ENCODE data around the gene CGN. TPM values are rescaled to one million over a fixed set of nuclear protein-coding genes. Genes with fewer than 3 reads are reported as not detected.

The CGN gene
- total and polyA plus RNA-seq, 2 donors (not counting 1 experiment from before 2014, with no cell fraction given) = 0.17 TPM

GRCh38 chr1:151502859-151503780, 8.1 kb upstream of the CGN start:
- no peak overlapping the region for H3K4me2 ChIP-seq (ENCODE audit: extremely low read depth, insufficient read depth, low read length)
- H3K4me1 ChIP-seq (ENCODE audit: control insufficient read depth, extremely low read depth, insufficient read depth, low read length) = no peaks in the 10 kb centered on the region
- H3K9me3 ChIP-seq (ENCODE audit: control insufficient read depth, insufficient read depth, low read depth, low read length) = no peaks in the 10 kb centered on the region
- H2AFZ ChIP-seq (ENCODE audit: low read length) = no peak overlapping the region
- H3K4me3 ChIP-seq (replicated peaks in 1 of 4; ENCODE audit: control extremely low read depth in 1 of 4, insufficient read depth in 1 of 4, low read depth in 3 of 4, low read length in 4 of 4) = no peak overlapping the region
- no peaks in the 10 kb centered on the region for H4K20me1 ChIP-seq (ENCODE audit: control insufficient read depth, extremely low read depth, insufficient read depth, low read length)
- TF ChIP-seq EZH2 (IDR thresholded peaks at IDR 0.05; ENCODE audit: low read length, missing control alignments) = no peak
- TF ChIP-seq CTCF (conservative IDR thresholded peaks at IDR 0.05 in 1 of 2, IDR thresholded peaks at IDR 0.05 in 1 of 2; ENCODE audit: low read depth in 1 of 2, low read length in 2 of 2) = no peak
- H3K9ac ChIP-seq (ENCODE audit: insufficient read depth, low read length) = no peak overlapping the region
- no peaks in the 10 kb centered on the region for H3K79me2 ChIP-seq (ENCODE audit: control insufficient read depth, insufficient read depth, low read length)
- no peaks in the 10 kb centered on the region for H3K36me3 ChIP-seq (ENCODE audit: control insufficient read depth, insufficient read depth, low read length)
- DNase-seq (ENCODE audit: low read depth in 2 of 2) = no peak
- H3K27me3 ChIP-seq (ENCODE audit: control insufficient read depth, insufficient read depth, low read length) = no peaks in the 10 kb centered on the region
- no peak overlapping the region for H3K27ac ChIP-seq (ENCODE audit: insufficient read depth, low read length)

- TF ChIP-seq EZH2 (IDR thresholded peaks at IDR 0.05; ENCODE audit: low read length, missing control alignments) (no peak), CTCF (conservative IDR thresholded peaks at IDR 0.05 in 1 of 2, IDR thresholded peaks at IDR 0.05 in 1 of 2; ENCODE audit: low read depth in 1 of 2, low read length in 2 of 2) (no peak)
- Histone ChIP-seq H3K4me3 (replicated peaks in 1 of 4; ENCODE audit: control extremely low read depth in 1 of 4, insufficient read depth in 1 of 4, low read depth in 3 of 4, low read length in 4 of 4) (no peak overlapping the region), H3K9ac (ENCODE audit: insufficient read depth, low read length) (no peak overlapping the region), H3K4me1 (ENCODE audit: control insufficient read depth, extremely low read depth, insufficient read depth, low read length) (no peaks in the 10 kb centered on the region), H3K79me2 (ENCODE audit: control insufficient read depth, insufficient read depth, low read length) (no peaks in the 10 kb centered on the region), H2AFZ (ENCODE audit: low read length) (no peak overlapping the region), H3K27ac (ENCODE audit: insufficient read depth, low read length) (no peak overlapping the region), H3K4me2 (ENCODE audit: extremely low read depth, insufficient read depth, low read length) (no peak overlapping the region), H3K9me3 (ENCODE audit: control insufficient read depth, insufficient read depth, low read depth, low read length) (no peaks in the 10 kb centered on the region), H3K27me3 (ENCODE audit: control insufficient read depth, insufficient read depth, low read length) (no peaks in the 10 kb centered on the region), H4K20me1 (ENCODE audit: control insufficient read depth, extremely low read depth, insufficient read depth, low read length) (no peaks in the 10 kb centered on the region), H3K36me3 (ENCODE audit: control insufficient read depth, insufficient read depth, low read length) (no peaks in the 10 kb centered on the region)
- DNase-seq (ENCODE audit: low read depth in 2 of 2) = peak in 1 of 2 donors; percentile 16
Observed at GRCh38 chr1:151504252-151504651, 6.9 kb upstream of the CGN start.

- Histone ChIP-seq H3K4me2 (ENCODE audit: extremely low read depth, insufficient read depth, low read length) (no peak overlapping the region), H3K27me3 (ENCODE audit: control insufficient read depth, insufficient read depth, low read length) (no peaks in the 10 kb centered on the region), H3K4me3 (replicated peaks in 1 of 4; ENCODE audit: control extremely low read depth in 1 of 4, insufficient read depth in 1 of 4, low read depth in 3 of 4, low read length in 4 of 4) (no peak overlapping the region), H3K79me2 (ENCODE audit: control insufficient read depth, insufficient read depth, low read length) (no peaks in the 10 kb centered on the region), H3K9ac (ENCODE audit: insufficient read depth, low read length) (no peak overlapping the region), H3K27ac (ENCODE audit: insufficient read depth, low read length) (no peak overlapping the region), H2AFZ (ENCODE audit: low read length) (no peak overlapping the region), H3K9me3 (ENCODE audit: control insufficient read depth, insufficient read depth, low read depth, low read length) (no peaks in the 10 kb centered on the region), H4K20me1 (ENCODE audit: control insufficient read depth, extremely low read depth, insufficient read depth, low read length) (no peaks in the 10 kb centered on the region), H3K4me1 (ENCODE audit: control insufficient read depth, extremely low read depth, insufficient read depth, low read length) (no peaks in the 10 kb centered on the region), H3K36me3 (ENCODE audit: control insufficient read depth, insufficient read depth, low read length) (no peaks in the 10 kb centered on the region)
- TF ChIP-seq CTCF (conservative IDR thresholded peaks at IDR 0.05 in 1 of 2, IDR thresholded peaks at IDR 0.05 in 1 of 2; ENCODE audit: low read depth in 1 of 2, low read length in 2 of 2) = no peak
- TF ChIP-seq EZH2 (IDR thresholded peaks at IDR 0.05; ENCODE audit: low read length, missing control alignments) = no peak
- DNase-seq (ENCODE audit: low read depth in 2 of 2) = no peak
Observed at GRCh38 chr1:151504759-151505158, 6.4 kb upstream of the CGN start.

Data from fibroblast of lung (primary cell).